ENCODE results near the gene HCN4.

The HCN4 gene

GRCh38 chr15:73388256-73388781, 19.6 kb upstream of the HCN4 start:
- Histone ChIP-seq H4K20me1 (ENCODE audit: insufficient read depth, low read length, poor library complexity, severe bottlenecking) (no peaks in the 10 kb centered on the region), H3K4me2 (ENCODE audit: low read depth, low read length, poor library complexity, severe bottlenecking) (no peak overlapping the region), H3K9me2 (replicated peaks; ENCODE audit: low read depth, low read length) (no peaks in the 10 kb centered on the region), H3K9me3 (ENCODE audit: insufficient read depth, low read depth, low read length) (no peaks in the 10 kb centered on the region), H3F3A (ENCODE audit: low read depth) (no peaks in the 10 kb centered on the region), H3K9ac (ENCODE audit: low read depth, low read length, poor library complexity, severe bottlenecking) (no peak overlapping the region), H3K36me3 (ENCODE audit: insufficient read depth, low read length) (no peaks in the 10 kb centered on the region), H3K79me2 (ENCODE audit: insufficient read depth, low read length) (no peaks in the 10 kb centered on the region), H2AFZ (ENCODE audit: low read length) (no peak overlapping the region), H3K4me3 (ENCODE audit: low read length, poor library complexity, severe bottlenecking) (no peak overlapping the region), H3K4me1 (ENCODE audit: insufficient read depth, low read length, poor library complexity, severe bottlenecking) (no peaks in the 10 kb centered on the region), H3K27me3 (ENCODE audit: insufficient read depth, low read length, poor library complexity, severe bottlenecking) (no peaks in the 10 kb centered on the region)
- TF ChIP-seq EZH2phosphoT487 (IDR thresholded peaks at IDR 0.05; ENCODE audit: borderline replicate concordance) (no peak), CTCF (conservative IDR thresholded peaks at IDR 0.05; ENCODE audit: low read length) (no peak)

- no peak for TF ChIP-seq EZH2phosphoT487 (IDR thresholded peaks at IDR 0.05; ENCODE audit: borderline replicate concordance)
- no peak for TF ChIP-seq CTCF (conservative IDR thresholded peaks at IDR 0.05; ENCODE audit: low read length)
- Histone ChIP-seq H2AFZ (ENCODE audit: low read length) (no peak overlapping the region), H4K20me1 (ENCODE audit: insufficient read depth, low read length, poor library complexity, severe bottlenecking) (no peaks in the 10 kb centered on the region), H3K4me1 (ENCODE audit: insufficient read depth, low read length, poor library complexity, severe bottlenecking) (no peaks in the 10 kb centered on the region), H3K4me3 (ENCODE audit: low read length, poor library complexity, severe bottlenecking) (no peak overlapping the region), H3K36me3 (ENCODE audit: insufficient read depth, low read length) (no peaks in the 10 kb centered on the region), H3K4me2 (ENCODE audit: low read depth, low read length, poor library complexity, severe bottlenecking) (no peak overlapping the region), H3K9me3 (ENCODE audit: insufficient read depth, low read depth, low read length) (no peaks in the 10 kb centered on the region), H3K79me2 (ENCODE audit: insufficient read depth, low read length) (no peaks in the 10 kb centered on the region), H3K27me3 (ENCODE audit: insufficient read depth, low read length, poor library complexity, severe bottlenecking) (no peaks in the 10 kb centered on the region), H3K9me2 (replicated peaks; ENCODE audit: low read depth, low read length) (no peaks in the 10 kb centered on the region), H3F3A (ENCODE audit: low read depth) (no peaks in the 10 kb centered on the region), H3K9ac (ENCODE audit: low read depth, low read length, poor library complexity, severe bottlenecking) (no peak overlapping the region)
Observed at GRCh38 chr15:73387507-73388255, 18.9 kb upstream of the HCN4 start.

GRCh38 chr15:73386886-73387506, 18.2 kb upstream of the HCN4 start:
- Histone ChIP-seq H3K36me3 (ENCODE audit: insufficient read depth, low read length) (no peaks in the 10 kb centered on the region), H2AFZ (ENCODE audit: low read length) (no peak overlapping the region), H3K27me3 (ENCODE audit: insufficient read depth, low read length, poor library complexity, severe bottlenecking) (no peaks in the 10 kb centered on the region), H3K9ac (ENCODE audit: low read depth, low read length, poor library complexity, severe bottlenecking) (no peak overlapping the region), H4K20me1 (ENCODE audit: insufficient read depth, low read length, poor library complexity, severe bottlenecking) (no peaks in the 10 kb centered on the region), H3K4me3 (ENCODE audit: low read length, poor library complexity, severe bottlenecking) (no peak overlapping the region), H3K4me2 (ENCODE audit: low read depth, low read length, poor library complexity, severe bottlenecking) (no peak overlapping the region), H3K9me3 (ENCODE audit: insufficient read depth, low read depth, low read length) (no peaks in the 10 kb centered on the region), H3K79me2 (ENCODE audit: insufficient read depth, low read length) (no peaks in the 10 kb centered on the region), H3F3A (ENCODE audit: low read depth) (no peaks in the 10 kb centered on the region), H3K4me1 (ENCODE audit: insufficient read depth, low read length, poor library complexity, severe bottlenecking) (no peaks in the 10 kb centered on the region), H3K9me2 (replicated peaks; ENCODE audit: low read depth, low read length) (no peaks in the 10 kb centered on the region)
- no peak for TF ChIP-seq CTCF (conservative IDR thresholded peaks at IDR 0.05; ENCODE audit: low read length)
- no peak for TF ChIP-seq EZH2phosphoT487 (IDR thresholded peaks at IDR 0.05; ENCODE audit: borderline replicate concordance)

Data from Loucy (cell line).